ENCODE measurements around the gene ZG16. TPM values are rescaled to one million over a fixed set of nuclear protein-coding genes. Genes with fewer than 3 reads are reported as not detected.

ZG16 gene
- total RNA-seq, 6 experiments from 2014 or later = 0.06 to 3.1 (median 1.1) TPM

- Histone ChIP-seq H3K36me3 (peaks cover 0 to 10% (median 0%) of the 10 kb centered on the region in 4 donors), H3K4me3 (no peak overlapping the region), H3K4me1 (peaks cover 0 to 22% (median 6%) of the 10 kb centered on the region in 4 donors), H3K27me3 (no peaks in the 10 kb centered on the region), H3K9me3 (no peaks in the 10 kb centered on the region), H3K27ac (no peak overlapping the region)
- TF ChIP-seq CTCF (IDR thresholded peaks at IDR 0.05) = no peak
- no peak for TF ChIP-seq POLR2A (IDR thresholded peaks at IDR 0.05)
- peak in 1 of 3 donors; percentile 56 for DNase-seq
- 58% methylated on average over 9 of the region's 23 CpGs for WGBS (ENCODE audit: insufficient coverage, low coverage, low lambda C conversion rate, missing lambda C conversion rate)
- no peak for ATAC-seq
- intact Hi-C loops (cut with DNase I) = loop anchor here in 1 of 2 donors (5.0 to 10.0 kb wide), 2 partner anchors 37 to 185 kb away; partner anchors contain the start of genes HIRIP3 and INO80E
Observed at GRCh38 chr16:29809850-29810698, 32.0 kb downstream of the ZG16 start.

GRCh38 chr16:29810699-29811169 is 32.7 kb downstream of the ZG16 start:
- 20% methylated on average over 6 of the region's 9 CpGs for WGBS (ENCODE audit: insufficient coverage, low coverage, low lambda C conversion rate, missing lambda C conversion rate)
- Histone ChIP-seq H3K27me3 (no peaks in the 10 kb centered on the region), H3K4me3 (peak overlapping the region in 1 of 3 donors; percentile 60), H3K27ac (peak overlapping the region in 1 of 3 donors; percentile 80), H3K4me1 (peaks cover 0 to 25% (median 6%) of the 10 kb centered on the region in 4 donors), H3K36me3 (peaks cover 0 to 10% (median 0%) of the 10 kb centered on the region in 4 donors), H3K9me3 (no peaks in the 10 kb centered on the region)
- intact Hi-C loops (cut with DNase I) = loop anchor here in 1 of 2 donors (5.0 to 10.0 kb wide), 2 partner anchors 37 to 184 kb away; partner anchors contain the start of genes HIRIP3 and INO80E
- TF ChIP-seq POLR2A (IDR thresholded peaks at IDR 0.05) = no peak
- no peak for TF ChIP-seq CTCF (IDR thresholded peaks at IDR 0.05)
- DNase-seq (no peak), ATAC-seq (no peak)

- peaks cover 0 to 10% (median 0%) of the 10 kb centered on the region in 4 donors for H3K36me3 ChIP-seq
Observed at GRCh38 chr16:29811170-29811895, 33.3 kb downstream of the ZG16 start.

More at GRCh38 chr16:29811170-29811895, 33.3 kb downstream of the ZG16 start:
- Histone ChIP-seq H3K4me3 (peak overlapping the region; percentile 32 to 60 (median 44)), H3K9me3 (no peaks in the 10 kb centered on the region), H3K27me3 (no peaks in the 10 kb centered on the region), H3K4me1 (peaks cover 0 to 25% (median 6%) of the 10 kb centered on the region in 4 donors), H3K27ac (peak overlapping the region; percentile 76 to 80 (median 78))
- TF ChIP-seq CTCF (IDR thresholded peaks at IDR 0.05) (no peak), POLR2A (IDR thresholded peaks at IDR 0.05) (peak; percentile 33)
- intact Hi-C loops (cut with DNase I) = loop anchor here in 1 of 2 donors (5.0 to 10.0 kb wide), 2 partner anchors 36 to 183 kb away; partner anchors contain the start of genes HIRIP3 and INO80E
- peak; percentile 70 to 82 (median 75) for ATAC-seq
- peak; percentile 97 for DNase-seq
- under 1% methylated on average over 13 of the region's 31 CpGs for WGBS (ENCODE audit: insufficient coverage, low coverage, low lambda C conversion rate, missing lambda C conversion rate)

Measured in right lobe of liver (tissue), 6 donors.